HCT116 (cell line): Measurements from ENCODE around the gene CASK. TPM values are rescaled to one million over a fixed set of nuclear protein-coding genes. Genes with fewer than 3 reads are reported as not detected.

Experiments used
- ATAC-seq: fragments of 200-7000 bp; cut with Tn5 transposase; 2 replicates; pipeline ENCODE4 v1.9.1; 2020; ENCODE audit warnings: mild to moderate bottlenecking, moderate library complexity
- BruUV-seq: library from RNA; stranded (reverse); fragments of 400-500 nt; replicated peaks from 2 replicates; lab custom pipeline; 2021; lab: Mats Ljungman, UMichigan
- CTCF ChIA-PET: fragments of 300-600 bp; sonication (Branson Sonifier 250); formaldehyde crosslinking; loops from one replicate; lab custom pipeline; 2021; ENCODE audit warnings: antibody characterized with exemption; lab: Charles Lee
- POLR2A ChIA-PET: fragments of 300-600, 350-600 bp; sonication (Branson Sonifier 250); formaldehyde crosslinking; loops from one replicate; lab custom pipeline; 2021; ENCODE audit warnings: antibody characterized with exemption; lab: Charles Lee
- RAD21 ChIA-PET, 2 experiments: fragments of 300-600 bp; sonication (Branson Sonifier 250); formaldehyde crosslinking; loops; one replicate each; lab custom pipeline; 2023; ENCODE audit warnings: low total read pairs in 2 of 2; ENCODE audit not compliant: uncharacterized antibody in 2 of 2, unreplicated experiment in 2 of 2, low non-redundant PET in 1 of 2; lab: Charles Lee
- DNase-seq: peaks from one replicate; pipeline ENCODE4 v3.0.0-alpha.2; 2010; ENCODE audit warnings: low read depth, low spot score
- H2AFZ ChIP-seq: fragments of 200-600 bp; shearing (Covaris generic), sonication (generic); 2 replicates; pipeline ENCODE4 v1.6.1; 2017; ENCODE audit warnings: low read depth, mixed run types, mixed read lengths, antibody characterized with exemption, low read length; ENCODE audit not compliant: poor library complexity, severe bottlenecking
- H3K27ac ChIP-seq: 2 replicates; pipeline ENCODE4 v1.5.1; 2012; ENCODE audit warnings: low read depth, low read length
- H3K27me3 ChIP-seq: fragments of 200-600 bp; sonication (generic); 2 replicates; pipeline ENCODE4 v1.6.1; 2016; ENCODE audit warnings: mixed run types, low read length, mixed read lengths; ENCODE audit not compliant: insufficient read depth
- H3K36me3 ChIP-seq, 2 experiments: fragments of 200-500 bp in 1 of 2; fragments of 200-600 bp in 1 of 2; sonication (Bioruptor generic) in 1 of 2; sonication (generic) in 1 of 2; 2 replicates each; pipeline versions ENCODE4 v1.5.1 to v1.6.1; 2014 to 2016; ENCODE audit warnings: low read length in 2 of 2, inconsistent platforms in 1 of 2, mixed read lengths in 1 of 2, mixed run types in 1 of 2; ENCODE audit not compliant: insufficient read depth in 2 of 2, control insufficient read depth in 1 of 2
- H3K4me1 ChIP-seq, 2 experiments: fragments of 200-600 bp in 1 of 2; sonication (generic) in 1 of 2; 2 replicates each; pipeline versions ENCODE4 v1.5.1 to v1.6.1; 2012 to 2017; ENCODE audit warnings: low read length in 2 of 2, inconsistent platforms in 1 of 2, mild to moderate bottlenecking in 1 of 2, mixed read lengths in 1 of 2, mixed run types in 1 of 2, moderate library complexity in 1 of 2; ENCODE audit not compliant: insufficient read depth in 2 of 2, control insufficient read depth in 1 of 2
- H3K4me2 ChIP-seq: fragments of 200-600 bp; sonication (generic); 2 replicates; pipeline ENCODE4 v1.6.1; 2017; ENCODE audit warnings: mixed run types, low read length, mixed read lengths
- H3K4me3 ChIP-seq, 2 experiments: fragments of 200-600 bp in 1 of 2; sonication (generic) in 1 of 2; replicated peaks in 1 of 2; 2 replicates each; pipeline ENCODE4 v1.5.1; 2011 to 2016; ENCODE audit warnings: low read length in 2 of 2, control low read depth in 1 of 2, low read depth in 1 of 2, mild to moderate bottlenecking in 1 of 2, mixed read lengths in 1 of 2, mixed run types in 1 of 2
- H3K79me2 ChIP-seq: fragments of 200-600 bp; sonication (generic); 2 replicates; pipeline ENCODE4 v1.6.1; 2017; ENCODE audit warnings: mild to moderate bottlenecking, mixed run types, low read length, moderate library complexity, mixed read lengths; ENCODE audit not compliant: insufficient read depth
- H3K9ac ChIP-seq: fragments of 200-600 bp; sonication (generic); 2 replicates; pipeline ENCODE4 v1.6.1; 2016; ENCODE audit warnings: low read length, mixed read lengths
- H3K9me2 ChIP-seq: fragments of 200-600 bp; sonication (generic), shearing (Covaris generic); 2 replicates; pipeline ENCODE4 v1.6.1; 2017; ENCODE audit warnings: mixed run types, mild to moderate bottlenecking, moderate library complexity; ENCODE audit not compliant: insufficient read depth
- H3K9me3 ChIP-seq, 2 experiments: fragments of 200-500 bp in 1 of 2; fragments of 200-600 bp in 1 of 2; sonication (Bioruptor generic) in 1 of 2; sonication (generic) in 1 of 2; 2 replicates each; pipeline ENCODE4 v1.6.1; 2014 to 2017; ENCODE audit warnings: low read length in 2 of 2, mixed read lengths in 2 of 2, inconsistent platforms in 1 of 2, low read depth in 1 of 2, mild to moderate bottlenecking in 1 of 2, mixed run types in 1 of 2, moderate library complexity in 1 of 2; ENCODE audit not compliant: control insufficient read depth in 1 of 2, insufficient read depth in 1 of 2
- H4K20me1 ChIP-seq: fragments of 200-600 bp; sonication (generic), shearing (Covaris generic); 2 replicates; pipeline ENCODE4 v1.6.1; 2017; ENCODE audit warnings: mixed run types, mild to moderate bottlenecking, moderate library complexity; ENCODE audit not compliant: insufficient read depth
- CBX3 ChIP-seq: IDR thresholded peaks from 2 replicates; pipeline ENCODE4 v1.6.1; 2012; ENCODE audit warnings: low read depth
- CTCF ChIP-seq, 3 experiments: fragments of 200-600 bp in 1 of 3; sonication (generic) in 1 of 3; IDR thresholded peaks in 2 of 3; conservative IDR thresholded peaks in 1 of 3; 2 replicates each; pipeline ENCODE4 v1.5.1; 2012 to 2017; ENCODE audit warnings: low read depth in 2 of 3, low read length in 2 of 3, antibody characterized with exemption in 1 of 3, borderline replicate concordance in 1 of 3, control low read depth in 1 of 3, mild to moderate bottlenecking in 1 of 3, mixed read lengths in 1 of 3, mixed run types in 1 of 3, moderate library complexity in 1 of 3; ENCODE audit not compliant: insufficient read depth in 1 of 3
- EZH2phosphoT487 ChIP-seq: fragments of 200-600 bp; IDR thresholded peaks from 2 replicates; pipeline ENCODE4 v1.6.1; 2018; ENCODE audit warnings: antibody characterized with exemption, borderline replicate concordance
- JUND ChIP-seq: IDR thresholded peaks from 2 replicates; pipeline ENCODE4 v1.6.1; 2012
- POLR2A ChIP-seq: IDR thresholded peaks from 2 replicates; pipeline ENCODE4 v1.7.0; 2011; ENCODE audit warnings: borderline replicate concordance; ENCODE audit not compliant: insufficient read depth, insufficient read length; ENCODE audit errors: extremely low read depth
- SIN3A ChIP-seq: IDR thresholded peaks from 2 replicates; pipeline ENCODE4 v1.6.1; 2012; ENCODE audit warnings: low read depth
- SRF ChIP-seq: IDR thresholded peaks from 2 replicates; pipeline ENCODE4 v1.6.1; 2012; ENCODE audit warnings: low read depth
- TCF7L2 ChIP-seq: IDR thresholded peaks from 2 replicates; pipeline ENCODE4 v1.7.0; 2011; ENCODE audit warnings: borderline replicate concordance, inconsistent platforms; ENCODE audit not compliant: insufficient read depth, insufficient read length; ENCODE audit errors: extremely low read depth
- YY1 ChIP-seq: IDR thresholded peaks from 2 replicates; pipeline ENCODE4 v1.6.1; 2011; ENCODE audit warnings: low read length, low read depth, moderate library complexity, mild to moderate bottlenecking; ENCODE audit not compliant: insufficient replicate concordance; ENCODE audit errors: extremely low read depth
- ZBTB33 ChIP-seq: IDR thresholded peaks from 2 replicates; pipeline ENCODE4 v1.6.1; 2011; ENCODE audit warnings: mild to moderate bottlenecking, low read length, moderate library complexity; ENCODE audit not compliant: insufficient replicate concordance; ENCODE audit errors: extremely low read depth
- ZFX ChIP-seq: fragments of 450-650 bp; IDR thresholded peaks from 2 replicates; pipeline ENCODE4 v1.6.1; 2017
- intact Hi-C: fragments of 100-400 bp; cut with micrococcal nuclease; formaldehyde crosslinking; loops from 2 replicates; pipeline ENCODE4 v1.10.0; 2022
- total RNA-seq: library from RNA; stranded (reverse); gene quantifications from one replicate; pipeline ENCODE4 v1.2.1, GENCODE V29; 2021; ENCODE audit not compliant: unreplicated experiment
- TF ChIP-seq, protein P1 (sequence below): IDR thresholded peaks from 2 replicates; pipeline ENCODE4 v1.6.1; 2012; ENCODE audit warnings: low read depth

CASK gene
- total RNA-seq, 1 experiment from 2014 or later: 39.0 TPM

DNA sequence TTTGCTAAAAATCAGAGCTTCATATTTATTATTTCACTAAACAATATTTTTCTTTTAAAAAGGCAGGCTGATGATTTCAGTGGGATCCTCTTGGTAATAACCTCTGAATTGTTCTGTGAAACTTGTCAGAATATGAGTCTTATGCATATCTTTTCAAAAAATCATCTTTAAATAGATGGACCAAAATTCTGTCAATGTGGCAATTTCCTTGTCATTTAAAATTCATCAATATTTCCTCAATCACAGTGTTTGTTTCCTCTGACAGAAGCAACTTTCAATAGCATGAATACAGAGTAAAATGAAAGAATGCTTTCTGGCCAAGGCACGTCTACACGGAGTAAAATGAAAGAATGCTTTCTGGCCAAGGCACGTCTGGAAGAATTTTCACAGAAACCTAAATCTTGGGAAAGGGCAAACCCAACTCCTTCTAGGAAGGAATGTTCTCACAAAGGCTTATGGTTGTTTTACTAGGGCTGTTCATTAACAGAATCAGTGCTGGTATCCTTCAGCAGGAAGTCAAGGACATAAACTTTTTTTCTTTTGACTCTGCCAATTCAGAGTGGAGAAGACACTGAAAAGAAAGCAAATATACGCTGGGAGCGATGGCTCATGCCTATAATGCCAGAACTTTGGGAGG lies 333.6 kb downstream of the CASK start:
- no peak for TF ChIP-seq ZFX
- ATAC-seq: no peak
- H3K4me2 ChIP-seq: no peak overlapping the region
- H2AFZ ChIP-seq: no peak overlapping the region
- H3K79me2 ChIP-seq: no peaks in the 10 kb centered on the region
- POLR2A ChIA-PET: no interaction called here
- no peaks in the 10 kb centered on the region for H3K27me3 ChIP-seq
- H3K4me1 ChIP-seq: no peaks in the 10 kb centered on the region
- intact Hi-C loops: no loop called here
- H3K27ac ChIP-seq: no peak overlapping the region
- RAD21 ChIA-PET: no interaction called here
- H4K20me1 ChIP-seq: no peaks in the 10 kb centered on the region
- H3K9me3 ChIP-seq: no peaks in the 10 kb centered on the region
- DNase-seq: no peak
- no peak overlapping the region for H3K9ac ChIP-seq
- no peaks in the 10 kb centered on the region for H3K36me3 ChIP-seq
- BruUV-seq: no TSS peak
- H3K4me3 ChIP-seq: no peak overlapping the region
- CTCF ChIA-PET: no interaction called here
- no peaks in the 10 kb centered on the region for H3K9me2 ChIP-seq

GRCh38 chrX:41588271-41588670 lies 335.1 kb downstream of the CASK start:
- POLR2A ChIA-PET: no interaction called here
- no peaks in the 10 kb centered on the region for H3K27me3 ChIP-seq
- TF ChIP-seq, protein P1, sequence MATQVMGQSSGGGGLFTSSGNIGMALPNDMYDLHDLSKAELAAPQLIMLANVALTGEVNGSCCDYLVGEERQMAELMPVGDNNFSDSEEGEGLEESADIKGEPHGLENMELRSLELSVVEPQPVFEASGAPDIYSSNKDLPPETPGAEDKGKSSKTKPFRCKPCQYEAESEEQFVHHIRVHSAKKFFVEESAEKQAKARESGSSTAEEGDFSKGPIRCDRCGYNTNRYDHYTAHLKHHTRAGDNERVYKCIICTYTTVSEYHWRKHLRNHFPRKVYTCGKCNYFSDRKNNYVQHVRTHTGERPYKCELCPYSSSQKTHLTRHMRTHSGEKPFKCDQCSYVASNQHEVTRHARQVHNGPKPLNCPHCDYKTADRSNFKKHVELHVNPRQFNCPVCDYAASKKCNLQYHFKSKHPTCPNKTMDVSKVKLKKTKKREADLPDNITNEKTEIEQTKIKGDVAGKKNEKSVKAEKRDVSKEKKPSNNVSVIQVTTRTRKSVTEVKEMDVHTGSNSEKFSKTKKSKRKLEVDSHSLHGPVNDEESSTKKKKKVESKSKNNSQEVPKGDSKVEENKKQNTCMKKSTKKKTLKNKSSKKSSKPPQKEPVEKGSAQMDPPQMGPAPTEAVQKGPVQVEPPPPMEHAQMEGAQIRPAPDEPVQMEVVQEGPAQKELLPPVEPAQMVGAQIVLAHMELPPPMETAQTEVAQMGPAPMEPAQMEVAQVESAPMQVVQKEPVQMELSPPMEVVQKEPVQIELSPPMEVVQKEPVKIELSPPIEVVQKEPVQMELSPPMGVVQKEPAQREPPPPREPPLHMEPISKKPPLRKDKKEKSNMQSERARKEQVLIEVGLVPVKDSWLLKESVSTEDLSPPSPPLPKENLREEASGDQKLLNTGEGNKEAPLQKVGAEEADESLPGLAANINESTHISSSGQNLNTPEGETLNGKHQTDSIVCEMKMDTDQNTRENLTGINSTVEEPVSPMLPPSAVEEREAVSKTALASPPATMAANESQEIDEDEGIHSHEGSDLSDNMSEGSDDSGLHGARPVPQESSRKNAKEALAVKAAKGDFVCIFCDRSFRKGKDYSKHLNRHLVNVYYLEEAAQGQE: no peak
- TF ChIP-seq YY1: no peak
- no peak for TF ChIP-seq TCF7L2
- no peak for TF ChIP-seq JUND
- no peak for TF ChIP-seq SRF
- no peak for TF ChIP-seq CBX3
- TF ChIP-seq SIN3A: no peak
- TF ChIP-seq ZBTB33: no peak
- no peak for TF ChIP-seq POLR2A
- no peak for TF ChIP-seq CTCF (IDR thresholded peaks at IDR 0.05 in 2 of 3, conservative IDR thresholded peaks at IDR 0.05 in 1 of 3; ENCODE audit: borderline replicate concordance in 1 of 3, insufficient read depth in 1 of 3, low read depth in 2 of 3, low read length in 2 of 3)
- TF ChIP-seq ZFX: no peak
- no peak for TF ChIP-seq EZH2phosphoT487

More at GRCh38 chrX:41588271-41588670, 335.1 kb downstream of the CASK start:
- Histone ChIP-seq H2AFZ (no peak overlapping the region), H3K9me2 (no peaks in the 10 kb centered on the region), H4K20me1 (no peaks in the 10 kb centered on the region), H3K9me3 (no peaks in the 10 kb centered on the region), H3K36me3 (no peaks in the 10 kb centered on the region), H3K4me2 (no peak overlapping the region), H3K4me1 (no peaks in the 10 kb centered on the region), H3K79me2 (no peaks in the 10 kb centered on the region), H3K9ac (no peak overlapping the region), H3K27ac (no peak overlapping the region), H3K4me3 (no peak overlapping the region)
- CTCF ChIA-PET: no interaction called here
- intact Hi-C loops: no loop called here
- DNase-seq (no peak), ATAC-seq (no peak)
- no TSS peak for BruUV-seq
- RAD21 ChIA-PET: no interaction called here
